H1 (cell line): ENCODE results near the gene TRIM39. TPM values are rescaled to one million over a fixed set of nuclear protein-coding genes. Genes with fewer than 3 reads are reported as not detected.

Source experiments
- CTCF ChIA-PET: fragments of 300-600 bp; sonication (Branson Sonifier 250); formaldehyde crosslinking; loops from one replicate; lab custom pipeline; 2021; ENCODE audit not compliant: partially characterized antibody; lab: Charles Lee
- POLR2A ChIA-PET: fragments of 300-600 bp; sonication (Branson Sonifier 250); formaldehyde crosslinking; loops from one replicate; lab custom pipeline; 2021; ENCODE audit warnings: inconsistent platforms; ENCODE audit not compliant: partially characterized antibody; lab: Charles Lee
- DNase-seq, 2 experiments: peaks; one replicate each; pipeline versions ENCODE4 v3.0.0 to v3.0.0-alpha.2; 2010 to 2022; ENCODE audit warnings: low spot score in 2 of 2, low read depth in 1 of 2, mixed read lengths in 1 of 2
- FAIRE-seq: peaks from 2 replicates; lab custom pipeline; 2011; peaks lifted over from hg19 to GRCh38; lab: Jason Lieb, UNC
- H2AFZ ChIP-seq: 2 replicates; pipeline ENCODE4 v1.8.1; 2012; ENCODE audit warnings: low read length, inconsistent platforms
- H2AK5ac ChIP-seq: 2 replicates; pipeline ENCODE4 v1.6.1; 2013; ENCODE audit warnings: low read depth, low read length
- H2BK120ac ChIP-seq: replicated peaks from 2 replicates; pipeline ENCODE3; 2013; ENCODE audit warnings: low read depth, low read length, inconsistent platforms
- H2BK12ac ChIP-seq: 2 replicates; pipeline ENCODE4 v1.6.1; 2013; ENCODE audit warnings: low read depth, low read length
- H2BK15ac ChIP-seq: 2 replicates; pipeline ENCODE4 v1.6.1; 2013; ENCODE audit warnings: low read length
- H2BK20ac ChIP-seq: 2 replicates; pipeline ENCODE4 v1.6.1; 2013; ENCODE audit warnings: low read length
- H2BK5ac ChIP-seq: 2 replicates; pipeline ENCODE4 v1.6.1; 2013; ENCODE audit warnings: low read depth, low read length
- H3K14ac ChIP-seq: 2 replicates; pipeline ENCODE4 v1.6.1; 2013; ENCODE audit warnings: inconsistent platforms; ENCODE audit not compliant: insufficient read length
- H3K18ac ChIP-seq: 2 replicates; pipeline ENCODE4 v1.6.1; 2013; ENCODE audit warnings: low read length; ENCODE audit errors: extremely low read depth
- H3K23ac ChIP-seq: 2 replicates; pipeline ENCODE4 v1.6.1; 2013; ENCODE audit warnings: inconsistent platforms; ENCODE audit not compliant: insufficient read length
- H3K23me2 ChIP-seq: 2 replicates; pipeline ENCODE4 v1.6.1; 2013; ENCODE audit warnings: low read depth, low read length
- H3K27ac ChIP-seq: 2 replicates; pipeline ENCODE4 v1.6.1; 2011; ENCODE audit warnings: low read depth, low read length, inconsistent platforms
- H3K27me3 ChIP-seq, 4 experiments: replicated peaks in 1 of 4; 1 replicate in 1 of 4; 2 replicates in 3 of 4; pipeline versions ENCODE4 v1.6.1 to v1.8.1; 2011 to 2013; ENCODE audit warnings: low read length in 3 of 4, mild to moderate bottlenecking in 3 of 4, inconsistent platforms in 2 of 4, mixed read lengths in 2 of 4, moderate library complexity in 1 of 4; ENCODE audit not compliant: control insufficient read depth in 3 of 4, insufficient read depth in 3 of 4; ENCODE audit errors: extremely low read depth in 1 of 4
- H3K36me3 ChIP-seq, 4 experiments: 2 replicates each; pipeline versions ENCODE4 v1.6.1 to v1.8.1; 2011 to 2013; ENCODE audit warnings: mild to moderate bottlenecking in 4 of 4, low read length in 3 of 4, moderate library complexity in 2 of 4, control low read depth in 1 of 4, inconsistent platforms in 1 of 4; ENCODE audit not compliant: insufficient read depth in 4 of 4, control insufficient read depth in 2 of 4
- H3K4ac ChIP-seq: replicated peaks from 2 replicates; pipeline ENCODE3; 2013; ENCODE audit warnings: low read length, low read depth, mixed read lengths, inconsistent platforms; ENCODE audit not compliant: insufficient read length
- H3K4me1 ChIP-seq, 4 experiments: replicated peaks in 1 of 4; 1 replicate in 1 of 4; 2 replicates in 3 of 4; pipeline versions ENCODE4 v1.6.1 to v1.8.1; 2011 to 2013; ENCODE audit warnings: low read length in 3 of 4, inconsistent platforms in 2 of 4, mixed read lengths in 1 of 4; ENCODE audit not compliant: insufficient read depth in 4 of 4, control insufficient read depth in 3 of 4
- H3K4me2 ChIP-seq, 2 experiments: 2 replicates each; pipeline versions ENCODE4 v1.6.1 to v1.8.1; 2011 to 2013; ENCODE audit warnings: low read depth in 2 of 2, low read length in 2 of 2, control low read depth in 1 of 2, inconsistent platforms in 1 of 2, mild to moderate bottlenecking in 1 of 2; ENCODE audit not compliant: insufficient read depth in 1 of 2
- H3K4me3 ChIP-seq, 4 experiments: fragments of 200-600, 300-600 bp in 1 of 4; sonication (generic), shearing (Covaris generic), sonication (Bioruptor Twin) in 1 of 4; 2 replicates each; pipeline versions ENCODE4 v1.5.1 to v1.8.1; 2011 to 2016; ENCODE audit warnings: low read length in 4 of 4, low read depth in 3 of 4, control low read depth in 2 of 4, inconsistent platforms in 2 of 4, mild to moderate bottlenecking in 2 of 4, mixed read lengths in 1 of 4, moderate library complexity in 1 of 4; ENCODE audit not compliant: insufficient read depth in 2 of 4; ENCODE audit errors: extremely low read depth in 1 of 4
- H3K56ac ChIP-seq: replicated peaks from 2 replicates; pipeline ENCODE3; 2013; ENCODE audit warnings: low read depth, mild to moderate bottlenecking, mixed read lengths, low read length, inconsistent platforms; ENCODE audit not compliant: insufficient read length
- H3K79me1 ChIP-seq: 2 replicates; pipeline ENCODE4 v1.6.1; 2013; ENCODE audit warnings: low read depth, low read length, control low read depth
- H3K79me2 ChIP-seq, 2 experiments: 2 replicates each; pipeline versions ENCODE4 v1.6.1 to v1.8.1; 2012 to 2013; ENCODE audit warnings: low read length in 2 of 2, mild to moderate bottlenecking in 2 of 2, inconsistent platforms in 1 of 2; ENCODE audit not compliant: insufficient read depth in 2 of 2, control insufficient read depth in 1 of 2
- H3K9ac ChIP-seq, 4 experiments: replicated peaks in 1 of 4; 1 replicate in 1 of 4; 2 replicates in 3 of 4; pipeline versions ENCODE4 v1.6.1 to v1.8.1; 2011 to 2013; ENCODE audit warnings: low read depth in 3 of 4, low read length in 3 of 4, control low read depth in 2 of 4, mild to moderate bottlenecking in 2 of 4, moderate library complexity in 2 of 4, inconsistent platforms in 1 of 4; ENCODE audit errors: extremely low read depth in 1 of 4
- H3K9me3 ChIP-seq, 2 experiments: 2 replicates each; pipeline versions ENCODE4 v1.6.1 to v1.8.1; 2012 to 2013; ENCODE audit warnings: mild to moderate bottlenecking in 2 of 2, moderate library complexity in 2 of 2, control low read depth in 1 of 2, inconsistent platforms in 1 of 2, low read depth in 1 of 2, low read length in 1 of 2, mixed read lengths in 1 of 2; ENCODE audit not compliant: insufficient read depth in 2 of 2
- H4K20me1 ChIP-seq, 2 experiments: replicated peaks in 1 of 2; 2 replicates each; pipeline versions ENCODE3 to v1.8.1; 2011 to 2013; ENCODE audit warnings: inconsistent platforms in 2 of 2, low read length in 2 of 2, mild to moderate bottlenecking in 1 of 2; ENCODE audit not compliant: insufficient read depth in 2 of 2, control insufficient read depth in 1 of 2
- H4K5ac ChIP-seq: 2 replicates; pipeline ENCODE4 v1.6.1; 2013; ENCODE audit warnings: low read length, low read depth, mixed read lengths, inconsistent platforms; ENCODE audit not compliant: insufficient read length
- H4K8ac ChIP-seq: 2 replicates; pipeline ENCODE4 v1.8.0; 2013; ENCODE audit warnings: mild to moderate bottlenecking, moderate library complexity, low read length, inconsistent platforms; ENCODE audit not compliant: insufficient read depth; ENCODE audit errors: extremely low read depth
- H4K91ac ChIP-seq: replicated peaks from 2 replicates; pipeline ENCODE3; 2013; ENCODE audit warnings: low read length, mixed read lengths, inconsistent platforms; ENCODE audit not compliant: insufficient read length
- ASH2L ChIP-seq: fragments of 200-600, 300-600 bp; sonication (generic); IDR thresholded peaks from one replicate; pipeline ENCODE4 v1.7.1; 2017; ENCODE audit warnings: low read length
- BACH1 ChIP-seq: IDR thresholded peaks from 2 replicates; pipeline ENCODE4 v1.6.1; 2012; ENCODE audit warnings: low read length, improper control_type of control experiment
- BCL11A ChIP-seq, 2 experiments: IDR thresholded peaks; one replicate each; pipeline ENCODE4 v1.6.1; 2011; ENCODE audit warnings: low read depth in 2 of 2, low read length in 2 of 2, mild to moderate bottlenecking in 2 of 2
- CEBPB ChIP-seq: IDR thresholded peaks from 2 replicates; pipeline ENCODE4 v1.6.1; 2012; ENCODE audit warnings: low read depth, low read length
- KDM1A ChIP-seq: fragments of 200-600, 300-600 bp; sonication (generic); IDR thresholded peaks from 2 replicates; pipeline ENCODE4 v1.7.1; 2016; ENCODE audit warnings: mild to moderate bottlenecking, low read length, borderline replicate concordance
- KDM5A ChIP-seq: fragments of 200-600 bp; IDR thresholded peaks from 2 replicates; pipeline ENCODE4 v1.7.1; 2012; ENCODE audit warnings: mild to moderate bottlenecking, low read length, inconsistent platforms, mixed read lengths
- SIRT6 ChIP-seq: IDR thresholded peaks from one replicate; pipeline ENCODE4 v1.7.1; 2012; ENCODE audit warnings: low read length, inconsistent platforms
- SUZ12 ChIP-seq: fragments of 200-600 bp; sonication (generic); IDR thresholded peaks from 2 replicates; pipeline ENCODE4 v1.6.1; 2012; ENCODE audit warnings: mild to moderate bottlenecking, inconsistent platforms, low read length, moderate library complexity, mixed read lengths
- ZNF274 ChIP-seq: IDR thresholded peaks from 2 replicates; pipeline ENCODE4 v1.7.0; 2012; ENCODE audit warnings: low read length, borderline replicate concordance; ENCODE audit errors: extremely low read depth
- WGBS, 2 experiments: shearing (Covaris generic) in 1 of 2; methylation state at CpG; one replicate each; pipeline versions ENCODE4 v1.1.6 to v1.1.7; 2013 to 2015; ENCODE audit warnings: low lambda C conversion rate in 2 of 2, mixed read lengths in 2 of 2, inconsistent platforms in 1 of 2, low coverage in 1 of 2, missing lambda C conversion rate in 1 of 2; ENCODE audit not compliant: insufficient replicate concordance in 2 of 2, insufficient coverage in 1 of 2, insufficient read length in 1 of 2; ENCODE audit errors: extremely low coverage in 1 of 2, missing lambda C conversion rate in 1 of 2; 5-methylcytosine and 5-hydroxymethylcytosine counted together
- polyA plus RNA-seq, 7 experiments: library from polyadenylated mRNA; depleted of rRNA in 3 of 7; stranded (reverse) in 5 of 7; unstranded in 2 of 7; fragments of >200 nt in 5 of 7; fragments of 200-250 nt in 2 of 7; gene quantifications; 1 replicate in 5 of 7; 2 replicates in 1 of 7; 4 replicates in 1 of 7; pipeline versions ENCODE4 v1.2.1 to v1.2.3, GENCODE V29; 2011 to 2013; ENCODE audit warnings: missing spikeins in 2 of 7, mixed read lengths in 2 of 7
- total RNA-seq: library from RNA; stranded (reverse); fragmentation: NEBNext Ultra II Directional; extraction: Animal tissue kit (Norgen Biotek cat#: 25700); gene quantifications from 2 replicates; pipeline ENCODE4 v1.2.1, GENCODE V29; 2021
- TF ChIP-seq, protein P1 (sequence below): IDR thresholded peaks from 2 replicates; pipeline ENCODE4 v1.6.1; 2011; ENCODE audit warnings: low read depth, mild to moderate bottlenecking, low read length; ENCODE audit not compliant: insufficient read depth
- TF ChIP-seq, protein P2 (sequence below): IDR thresholded peaks from 2 replicates; pipeline ENCODE4 v1.6.1; 2011; ENCODE audit warnings: low read length, improper control_type of control experiment

TRIM39 gene
- total and polyA plus RNA-seq, 2 of the 8 experiments (the other 6 are each of a cell fraction or from before 2014, with no cell fraction given) = 7.3 to 26.1 TPM

DNA sequence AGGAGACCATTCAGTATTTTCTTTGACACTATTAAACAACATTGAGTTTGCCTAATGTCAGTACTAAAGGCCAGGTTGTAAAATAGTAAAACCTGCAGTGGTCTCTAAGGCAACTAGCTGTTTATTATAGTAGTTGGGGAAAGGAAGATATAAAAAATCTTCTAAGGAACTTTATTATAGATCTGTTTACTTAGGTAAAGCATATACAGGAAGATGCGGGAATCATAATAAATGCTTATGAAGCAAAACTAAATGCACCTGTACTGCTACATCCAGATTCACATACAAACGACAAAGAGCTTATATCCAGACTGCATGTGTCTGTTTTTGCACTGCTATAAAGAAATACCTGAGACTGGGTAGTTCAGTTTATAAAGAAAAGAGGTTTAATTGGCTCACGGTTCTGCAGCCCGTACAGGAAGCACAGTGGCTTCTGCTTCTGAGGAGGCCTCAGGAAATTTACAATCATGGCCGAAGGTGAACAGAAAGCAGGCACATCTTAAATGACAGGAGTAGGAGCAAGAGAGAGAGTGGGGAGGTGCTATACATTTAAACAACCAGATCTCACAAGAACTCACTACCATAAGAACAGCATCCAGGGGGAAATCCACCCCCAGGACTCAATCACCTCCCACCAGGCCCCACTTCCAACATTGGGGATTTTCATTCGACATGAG is 8.7 kb upstream of the TRIM39 start:
- Histone ChIP-seq H3K4me1 (peaks cover 6 to 27% (median 19%) of the 10 kb centered on the region in 4 experiments), H2BK15ac (no peak overlapping the region), H4K5ac (no peak overlapping the region), H3K27ac (no peak overlapping the region), H2BK5ac (no peak overlapping the region), H3K4me3 (no peak overlapping the region), H2AK5ac (no peak overlapping the region), H3K9me3 (no peaks in the 10 kb centered on the region), H2BK120ac (no peak overlapping the region), H3K23ac (no peak overlapping the region), H4K91ac (no peak overlapping the region), H4K8ac (no peak overlapping the region), H3K27me3 (no peaks in the 10 kb centered on the region), H3K79me1 (peaks cover 5% of the 10 kb centered on the region; the same call in 1 of the 2 replicates), H3K9ac (no peak overlapping the region), H4K20me1 (peaks cover 8 to 18% of the 10 kb centered on the region in 2 experiments), H3K79me2 (peaks cover 28 to 99% of the 10 kb centered on the region in 2 experiments), H3K4ac (no peak overlapping the region), H2AFZ (no peak overlapping the region), H3K14ac (no peak overlapping the region), H3K18ac (no peak overlapping the region), H2BK20ac (no peak overlapping the region), H3K56ac (no peak overlapping the region), H2BK12ac (peak overlapping the region; percentile 30; the same call in 1 of the 2 replicates), H3K36me3 (peaks cover 0 to 16% (median 9%) of the 10 kb centered on the region in 4 experiments; a peak in 4 of 8 replicates), H3K23me2 (no peaks in the 10 kb centered on the region), H3K4me2 (peak overlapping the region in 1 of 2 experiments; percentile 57; a peak in 1 of 4 replicates)
- CTCF ChIA-PET = interaction anchor here (1.2 kb wide), 1 partner anchor 99 kb away, joined by 4 read pairs; no protein-coding TSS in a partner anchor
- POLR2A ChIA-PET = interaction anchor here (1.3 to 10.3 kb wide), 3 partner anchors 7 to 105 kb away, joined by 3 to 92 read pairs (median 5); partner anchors contain the start of genes TRIM26 and TRIM39
- DNase-seq = no peak
- FAIRE-seq = no peak
- 86% methylated on average over 6 of the region's 6 CpGs; no CpG with 5 or more reads in 1 of the 2 experiments for WGBS, 2 experiments
- TF ChIP-seq KDM5A (no peak), CEBPB (no peak), BACH1 (no peak), SIRT6 (no peak), KDM1A (no peak), SUZ12 (no peak), BCL11A (IDR thresholded peaks at IDR 0.05; ENCODE audit: low read depth in 2 of 2, low read length in 2 of 2) (no peak), ZNF274 (no peak), ASH2L (no peak)
- TF ChIP-seq, protein P1, sequence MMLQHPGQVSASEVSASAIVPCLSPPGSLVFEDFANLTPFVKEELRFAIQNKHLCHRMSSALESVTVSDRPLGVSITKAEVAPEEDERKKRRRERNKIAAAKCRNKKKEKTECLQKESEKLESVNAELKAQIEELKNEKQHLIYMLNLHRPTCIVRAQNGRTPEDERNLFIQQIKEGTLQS = no peak
- TF ChIP-seq, protein P2, sequence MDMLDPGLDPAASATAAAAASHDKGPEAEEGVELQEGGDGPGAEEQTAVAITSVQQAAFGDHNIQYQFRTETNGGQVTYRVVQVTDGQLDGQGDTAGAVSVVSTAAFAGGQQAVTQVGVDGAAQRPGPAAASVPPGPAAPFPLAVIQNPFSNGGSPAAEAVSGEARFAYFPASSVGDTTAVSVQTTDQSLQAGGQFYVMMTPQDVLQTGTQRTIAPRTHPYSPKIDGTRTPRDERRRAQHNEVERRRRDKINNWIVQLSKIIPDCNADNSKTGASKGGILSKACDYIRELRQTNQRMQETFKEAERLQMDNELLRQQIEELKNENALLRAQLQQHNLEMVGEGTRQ = no peak
